ENCODE measurements around the gene STK32C.
A peak's percentile ranks its signal among the peaks of the same experiment; 100 is the strongest.

Gene STK32C

DNA sequence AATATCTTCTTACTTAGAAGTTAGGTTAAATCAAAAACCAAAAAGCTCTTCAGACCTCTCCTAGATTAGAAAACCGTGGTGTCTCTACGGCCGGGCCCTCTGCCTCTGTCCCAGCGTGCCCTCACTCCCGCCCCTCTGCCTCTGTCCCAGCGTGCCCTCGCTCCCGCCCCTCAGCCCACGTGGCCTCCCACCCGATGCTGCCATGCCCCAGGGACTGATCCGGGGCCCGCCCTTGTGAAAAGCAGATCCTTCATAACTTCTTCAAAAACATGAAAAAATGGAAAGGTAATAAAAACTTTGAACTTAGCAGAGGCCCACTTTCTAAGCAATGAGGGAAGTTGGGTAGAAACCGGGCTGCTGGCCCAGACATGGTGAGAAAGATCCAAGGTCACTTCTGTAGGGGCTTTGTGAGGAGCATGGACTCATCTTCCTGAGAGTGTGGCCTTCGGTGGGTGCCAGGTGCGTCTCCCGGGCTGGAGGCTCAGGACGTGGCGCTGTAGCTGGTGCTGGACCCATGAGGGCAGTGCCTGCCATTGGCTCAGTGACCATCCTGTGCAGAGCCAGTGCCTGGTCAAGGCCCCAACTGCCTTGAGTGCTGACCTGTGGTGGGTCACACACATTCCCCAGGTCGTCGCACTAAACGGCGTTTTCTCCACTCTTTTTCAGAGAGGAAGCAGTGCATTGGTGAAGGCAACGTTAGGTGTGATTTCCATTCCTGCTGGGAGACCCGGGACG lies 125.9 kb downstream of the STK32C start:
- no peak for DNase-seq

DNA sequence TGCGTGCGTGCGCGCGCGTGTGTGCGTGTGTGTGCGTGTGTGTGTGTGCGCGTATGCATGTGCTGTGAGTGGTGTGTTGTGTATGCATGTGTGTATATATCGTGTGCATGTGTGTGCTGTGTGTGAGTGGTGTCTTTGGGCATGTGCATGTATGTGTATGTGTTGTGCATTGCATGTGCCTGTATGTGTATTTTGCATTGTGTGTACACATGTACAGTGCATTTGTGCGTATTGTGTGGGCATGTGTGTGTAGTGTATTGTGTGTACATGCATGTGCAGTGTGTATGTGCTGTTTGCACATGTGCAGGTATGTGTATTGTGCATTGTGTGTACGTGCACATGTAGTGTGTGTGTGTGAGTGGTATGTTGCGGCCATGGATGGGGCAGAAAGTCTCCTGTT lies 127.0 kb downstream of the STK32C start:
- no peak for DNase-seq

DNA sequence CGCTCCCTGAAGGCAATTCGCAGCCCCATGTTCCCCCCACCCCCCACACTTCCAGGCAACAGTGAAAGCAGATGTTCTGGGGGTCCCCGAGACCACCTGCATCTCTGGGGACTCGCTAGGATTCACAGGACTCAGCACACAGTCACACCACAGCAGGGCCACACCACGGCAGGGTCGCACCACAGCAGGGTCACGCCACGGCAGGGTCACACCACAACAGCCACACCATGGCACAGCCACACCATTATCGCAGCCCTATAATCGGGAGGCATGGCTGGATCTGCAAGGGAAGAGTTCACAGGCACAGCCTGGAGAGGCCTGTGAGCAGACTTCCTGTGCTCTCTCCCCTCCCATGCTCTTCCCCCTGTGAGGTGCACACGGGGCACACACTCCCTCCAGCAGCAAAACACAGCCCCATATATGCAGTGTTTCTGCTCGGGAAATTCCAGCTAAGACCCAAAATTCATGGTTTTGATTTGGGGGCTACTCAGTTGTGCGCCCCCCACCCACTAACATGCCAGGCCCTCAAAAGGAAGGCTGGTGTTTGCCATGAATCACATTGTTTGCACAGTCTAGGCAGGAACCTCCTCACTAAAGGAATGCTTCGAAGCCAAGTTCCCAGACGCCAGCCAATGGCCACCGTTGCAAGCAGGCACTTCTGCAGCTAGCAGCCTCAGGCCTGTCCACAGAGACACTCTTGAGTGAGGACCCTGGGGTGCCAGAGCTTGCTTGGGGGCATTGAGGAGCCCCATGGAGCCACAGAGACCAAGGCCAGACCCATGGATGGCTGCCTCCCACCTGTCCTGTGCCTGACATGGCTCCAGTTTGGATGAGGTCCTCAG lies 128.0 kb downstream of the STK32C start:
- no peak for DNase-seq

DNA sequence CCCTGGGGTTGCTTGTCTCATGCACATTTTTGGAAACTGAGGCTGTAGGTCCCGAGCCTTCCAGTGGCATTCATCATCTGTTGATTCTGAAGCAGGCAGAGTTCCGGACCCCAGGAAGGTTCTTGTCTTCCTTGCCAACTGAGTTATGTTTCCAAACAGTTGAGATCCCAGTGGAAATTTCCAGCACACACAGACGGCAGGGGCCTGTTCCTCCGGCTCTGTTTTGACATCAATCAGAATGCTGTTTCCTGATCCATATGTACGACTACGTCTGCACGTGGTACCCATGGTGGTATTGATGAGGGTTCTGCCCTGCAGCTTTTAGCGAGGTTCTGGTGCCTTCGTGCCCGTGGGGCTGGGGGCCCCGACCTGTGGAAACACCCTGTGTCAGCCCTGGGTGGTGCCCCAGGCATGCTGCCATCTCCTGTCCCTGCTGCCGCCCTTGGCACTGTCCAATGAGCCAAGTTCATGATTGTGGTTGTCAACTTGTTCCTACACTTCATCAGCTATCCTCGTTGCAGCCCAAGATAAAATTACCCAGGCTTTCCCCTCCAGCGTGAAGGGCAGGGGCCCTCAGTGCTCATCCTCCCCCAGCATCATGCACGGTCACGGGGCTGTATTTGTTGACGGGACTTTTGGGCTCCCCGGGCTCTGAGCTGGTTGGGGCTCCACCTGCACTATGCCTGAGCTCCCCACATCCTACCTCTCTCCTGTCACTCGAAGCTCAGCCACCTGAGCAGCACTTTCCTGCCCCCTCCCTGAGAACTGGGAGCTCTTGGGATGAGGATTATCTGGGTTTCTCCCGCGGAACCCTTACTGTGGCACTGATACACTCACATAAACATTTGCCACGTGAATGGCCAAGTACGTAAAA lies 128.8 kb downstream of the STK32C start:
- no peak for DNase-seq

DNA sequence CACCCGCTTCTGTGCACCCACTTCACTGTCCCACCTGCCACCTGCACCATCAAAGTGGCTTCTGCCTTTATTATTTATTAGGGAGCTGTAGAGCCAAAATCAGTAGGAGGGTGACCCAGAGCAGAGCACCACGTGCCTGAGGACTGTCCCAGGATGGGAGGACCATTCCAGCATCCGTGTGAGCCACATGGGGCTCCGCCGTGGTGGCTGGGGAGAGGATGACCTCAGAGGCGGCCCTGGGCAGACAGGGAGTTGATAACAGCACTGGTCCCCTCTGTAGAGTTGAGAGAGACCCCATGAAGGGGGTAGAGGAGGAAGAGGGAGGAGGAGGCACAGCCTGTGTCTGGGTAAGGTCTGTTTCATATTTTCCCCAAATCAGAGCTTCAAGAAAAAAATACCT lies 129.7 kb downstream of the STK32C start:
- DNase-seq = no peak

DNA sequence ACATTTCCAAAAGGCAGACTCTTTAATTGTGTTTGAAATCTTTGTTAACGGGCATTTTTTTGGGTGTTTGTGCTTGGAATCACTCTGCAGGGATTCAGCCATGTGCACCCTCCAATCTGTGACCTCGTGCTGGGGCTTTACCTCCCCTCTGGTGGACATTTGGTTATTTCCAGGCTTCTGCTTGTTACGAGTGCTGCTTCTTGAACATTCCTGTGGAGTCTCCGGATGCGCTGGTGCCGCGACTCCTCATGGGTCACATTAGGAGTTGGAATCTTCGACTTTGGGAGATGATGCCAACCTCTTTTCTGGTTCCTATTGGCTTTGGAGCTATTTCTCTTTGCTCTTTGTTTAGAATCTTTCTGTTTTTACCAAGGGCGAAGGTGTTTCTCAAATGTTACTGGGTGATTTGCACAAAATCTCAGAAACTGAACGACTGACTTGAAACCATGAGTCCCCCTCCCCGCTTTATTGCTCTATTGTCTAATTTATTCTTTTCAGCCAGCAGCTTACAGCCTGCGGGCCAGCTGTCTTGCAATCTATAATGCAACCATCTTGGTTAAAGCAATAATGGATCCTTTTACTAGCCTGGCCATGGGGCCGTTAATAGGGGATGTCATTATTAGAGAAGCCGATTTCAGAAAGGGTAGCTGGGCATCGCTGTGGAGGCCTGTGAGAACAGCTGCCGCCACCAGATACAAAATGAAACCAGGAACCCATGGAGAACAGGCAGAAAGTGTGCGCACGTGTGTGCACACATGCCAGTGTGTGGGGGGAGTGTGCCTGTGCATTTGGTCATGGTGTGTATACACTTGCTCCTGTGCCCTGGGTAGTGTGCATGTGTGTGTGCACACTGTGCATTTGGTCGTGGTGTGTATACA lies 130.9 kb downstream of the STK32C start:
- no peak for DNase-seq

DNA sequence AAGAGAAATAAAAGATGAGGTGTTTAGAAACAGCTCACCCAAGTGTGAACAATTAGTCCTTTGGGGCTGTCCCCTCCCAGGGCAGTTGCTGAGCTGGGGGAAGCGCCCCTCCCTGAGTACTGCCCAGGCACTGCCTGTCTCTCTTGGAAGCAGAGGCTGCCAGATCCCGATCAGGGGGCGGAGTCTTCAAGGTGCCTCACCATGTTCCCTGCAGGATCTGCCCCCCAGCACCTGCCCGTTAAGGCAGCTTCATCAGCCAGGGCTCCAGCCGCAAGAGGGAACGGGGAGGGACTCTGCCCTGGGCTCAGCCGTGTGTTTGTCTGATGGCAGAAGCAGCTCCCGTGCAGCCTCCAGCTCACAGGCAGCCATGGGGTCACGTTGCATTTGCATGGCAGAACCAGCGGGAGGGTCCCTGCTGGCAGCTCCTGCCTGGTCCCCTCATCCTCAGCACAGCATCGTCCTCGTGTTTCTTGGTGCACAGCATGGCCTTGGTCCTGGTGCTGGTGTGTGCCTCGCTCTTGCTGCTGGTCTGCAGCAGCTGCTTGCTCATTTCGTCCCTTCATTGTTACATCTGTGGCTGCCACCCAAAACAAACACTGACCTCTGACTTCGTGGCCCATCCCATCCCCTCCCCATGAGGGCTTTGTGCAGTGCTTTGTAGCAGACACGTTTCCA lies 131.7 kb downstream of the STK32C start:
- DNase-seq = no peak

DNA sequence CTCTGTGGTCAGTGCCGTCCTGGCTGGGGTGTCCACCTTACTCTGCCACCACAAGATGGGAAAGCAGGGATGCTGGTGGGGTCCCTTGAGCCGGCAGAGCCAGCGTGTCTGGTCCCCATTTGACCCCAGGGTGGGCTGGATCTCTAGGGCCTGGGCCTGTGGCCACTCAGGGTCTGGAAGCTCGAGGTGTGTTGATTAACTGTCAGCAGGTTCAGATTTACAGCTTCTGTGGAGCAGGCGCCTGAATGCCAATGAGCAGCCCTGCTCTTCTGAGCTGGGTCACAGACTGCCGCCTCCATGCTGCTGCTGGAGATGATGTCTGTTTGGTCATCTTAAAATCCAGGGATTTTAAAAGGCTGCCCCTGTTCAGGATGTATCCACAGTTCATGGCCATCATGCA lies 132.3 kb downstream of the STK32C start:
- no peak for DNase-seq

DNA sequence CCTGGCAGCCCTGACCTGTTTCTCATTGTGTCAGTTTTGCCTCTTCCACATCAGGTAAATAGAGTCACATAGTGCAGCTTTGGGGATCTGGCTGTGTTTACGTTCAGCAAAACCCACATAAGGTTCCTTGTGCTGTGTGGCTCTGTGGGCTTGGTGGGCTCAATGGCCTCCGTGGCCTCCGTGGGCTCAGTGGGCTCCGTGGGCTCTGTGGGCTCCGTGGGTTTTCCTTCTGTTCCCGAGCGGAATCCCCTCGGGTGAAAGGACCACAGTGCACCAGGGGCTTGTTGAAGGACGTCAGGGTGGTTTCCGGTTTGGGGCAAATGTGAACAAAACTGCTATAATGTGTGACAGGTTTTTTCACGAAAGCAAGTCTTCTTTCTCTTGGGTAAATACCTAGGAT lies 133.5 kb downstream of the STK32C start:
- DNase-seq = no peak

DNA sequence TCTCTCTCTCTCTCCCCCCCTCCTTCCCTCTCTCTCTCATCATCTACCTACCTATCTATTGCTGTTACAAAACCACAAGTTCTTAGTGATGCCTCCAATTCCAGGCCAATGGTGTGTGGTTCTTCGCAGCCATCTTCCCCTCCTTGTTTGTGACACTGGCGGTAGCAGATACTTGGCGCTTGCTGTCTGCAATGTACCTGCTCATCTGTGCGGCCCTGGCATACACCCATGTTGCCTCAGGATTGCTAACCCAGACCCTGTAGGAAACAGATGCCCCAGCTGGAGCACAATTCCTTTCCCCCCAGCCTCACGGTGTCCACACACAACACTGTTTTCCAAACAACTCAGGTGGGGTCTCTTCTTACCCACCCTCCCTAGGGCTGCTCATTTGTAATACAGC lies 134.6 kb downstream of the STK32C start:
- no peak for DNase-seq

DNA sequence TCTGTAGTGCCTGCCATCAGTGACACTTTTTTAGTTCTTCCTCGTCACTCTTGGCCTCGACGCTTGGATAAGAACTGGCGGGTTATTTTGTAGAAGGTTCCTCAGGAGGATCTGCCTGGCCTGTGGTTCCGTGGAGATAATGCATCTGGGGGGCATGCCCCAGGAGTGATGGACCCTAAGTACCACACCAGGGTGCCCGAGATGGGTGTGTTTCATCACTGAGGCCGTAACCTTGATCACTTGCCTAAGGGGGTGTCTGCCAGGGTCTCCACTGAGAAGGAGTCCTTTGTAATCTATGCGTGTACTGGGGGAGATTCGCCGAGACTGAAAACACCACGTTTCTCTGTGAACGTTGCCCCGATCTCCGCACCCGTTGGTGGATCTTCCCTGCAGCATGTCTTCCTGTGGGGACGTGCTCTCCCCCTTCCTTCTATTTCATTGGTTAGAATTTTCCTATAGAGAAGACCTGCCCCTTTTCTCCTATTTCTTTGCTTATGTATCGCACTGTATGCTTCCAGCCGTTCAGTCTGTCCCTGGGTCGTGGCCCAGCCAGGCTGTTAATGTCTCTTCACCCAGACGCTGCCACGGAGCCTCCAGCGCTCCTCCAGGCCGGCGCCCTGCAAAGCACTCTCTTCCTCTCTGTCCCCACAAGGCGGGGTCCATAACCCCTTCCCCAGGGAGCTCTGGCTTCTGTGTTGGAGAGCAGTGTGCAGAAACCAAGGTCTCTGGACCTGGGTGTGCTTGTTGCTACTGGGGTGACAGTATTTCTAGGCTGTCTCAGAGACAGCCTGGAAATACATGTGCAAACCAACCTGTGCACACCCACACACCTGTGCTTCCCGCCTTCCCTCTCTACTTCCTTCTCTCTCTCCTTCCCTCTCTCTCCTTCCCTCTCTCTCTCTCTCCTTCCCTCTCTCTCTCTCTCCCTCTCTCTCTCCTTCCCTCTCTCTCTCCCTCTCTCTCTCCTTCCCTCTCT lies 135.4 kb downstream of the STK32C start:
- DNase-seq = no peak

DNA sequence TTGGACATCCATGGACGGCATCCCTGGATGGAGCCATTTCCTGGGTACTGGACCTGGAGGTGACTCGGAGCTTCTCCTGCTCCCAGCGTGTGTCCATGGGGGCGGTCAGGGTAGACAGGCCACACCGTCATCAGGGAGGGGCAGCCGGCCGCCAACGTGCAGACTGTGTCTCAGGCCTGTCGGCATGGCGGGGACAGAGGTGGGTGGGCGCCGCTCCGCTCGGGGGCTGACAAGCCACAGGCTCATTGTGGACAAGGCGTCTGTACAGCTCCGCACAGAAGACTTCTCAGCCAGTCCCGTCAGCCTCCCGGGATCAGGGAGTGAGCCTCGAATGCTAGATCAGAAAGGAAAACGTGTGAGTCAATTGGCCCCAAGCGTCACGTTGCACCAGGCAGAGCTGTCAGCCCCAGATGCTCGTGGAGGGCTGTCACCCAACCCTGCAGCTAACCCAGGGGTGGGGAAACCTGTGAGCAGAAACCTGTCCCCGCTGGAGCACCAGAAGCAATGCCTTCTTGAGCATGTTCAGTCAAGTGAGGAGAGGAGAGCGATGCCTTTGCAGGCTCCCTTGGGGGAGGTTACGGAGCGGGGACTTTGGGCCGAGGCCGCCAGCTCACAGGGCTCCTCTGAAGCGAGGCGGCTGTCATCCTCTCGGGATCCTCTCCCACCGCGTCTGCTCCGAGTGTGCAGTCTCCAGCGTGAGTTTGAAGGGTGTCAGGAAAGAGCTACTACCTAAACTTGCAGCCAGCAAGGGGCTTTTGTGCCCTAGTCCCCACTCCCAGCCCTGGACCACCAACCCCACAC lies 137.0 kb downstream of the STK32C start:
- no peak for DNase-seq

DNA sequence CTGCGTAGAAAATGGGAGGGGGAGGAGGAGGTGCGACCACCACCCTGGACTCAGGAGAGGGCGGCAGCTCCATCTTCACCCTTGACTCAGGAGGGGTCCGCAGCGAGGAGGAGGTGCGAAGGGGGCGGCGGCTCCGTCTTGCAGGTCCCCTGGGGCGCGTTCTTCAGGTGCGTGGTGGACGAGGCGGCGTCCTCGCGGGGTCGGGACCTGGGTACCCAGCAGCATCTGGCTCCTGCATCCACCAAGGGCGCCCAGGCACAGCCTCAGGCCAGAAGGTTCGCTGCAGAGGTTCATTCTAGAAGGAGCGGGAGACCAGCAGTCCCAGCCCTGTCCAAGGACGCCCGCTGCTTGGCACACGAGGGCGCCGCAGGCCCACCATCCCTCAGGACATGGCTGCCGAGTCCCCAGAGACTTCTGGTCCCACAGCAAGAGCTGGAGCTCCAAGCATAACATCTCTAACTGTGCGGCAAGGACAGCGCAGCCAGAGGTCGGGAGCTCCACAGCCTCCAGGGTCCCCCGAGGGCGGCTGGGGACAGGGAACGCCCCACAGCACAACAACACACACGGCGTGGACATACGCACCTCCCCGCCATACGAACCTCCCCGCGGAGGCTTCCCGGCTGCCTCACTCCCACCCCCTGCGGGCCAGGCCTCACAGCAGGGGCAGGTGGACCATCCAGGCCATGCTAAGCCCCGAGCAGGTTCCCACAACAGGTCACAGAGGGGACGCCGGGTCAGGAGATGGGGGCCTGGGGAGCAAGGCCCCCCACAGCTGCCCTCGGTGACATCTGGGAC lies 137.8 kb downstream of the STK32C start:
- DNase-seq = peak in 1 of 4 experiments; percentile 9

DNA sequence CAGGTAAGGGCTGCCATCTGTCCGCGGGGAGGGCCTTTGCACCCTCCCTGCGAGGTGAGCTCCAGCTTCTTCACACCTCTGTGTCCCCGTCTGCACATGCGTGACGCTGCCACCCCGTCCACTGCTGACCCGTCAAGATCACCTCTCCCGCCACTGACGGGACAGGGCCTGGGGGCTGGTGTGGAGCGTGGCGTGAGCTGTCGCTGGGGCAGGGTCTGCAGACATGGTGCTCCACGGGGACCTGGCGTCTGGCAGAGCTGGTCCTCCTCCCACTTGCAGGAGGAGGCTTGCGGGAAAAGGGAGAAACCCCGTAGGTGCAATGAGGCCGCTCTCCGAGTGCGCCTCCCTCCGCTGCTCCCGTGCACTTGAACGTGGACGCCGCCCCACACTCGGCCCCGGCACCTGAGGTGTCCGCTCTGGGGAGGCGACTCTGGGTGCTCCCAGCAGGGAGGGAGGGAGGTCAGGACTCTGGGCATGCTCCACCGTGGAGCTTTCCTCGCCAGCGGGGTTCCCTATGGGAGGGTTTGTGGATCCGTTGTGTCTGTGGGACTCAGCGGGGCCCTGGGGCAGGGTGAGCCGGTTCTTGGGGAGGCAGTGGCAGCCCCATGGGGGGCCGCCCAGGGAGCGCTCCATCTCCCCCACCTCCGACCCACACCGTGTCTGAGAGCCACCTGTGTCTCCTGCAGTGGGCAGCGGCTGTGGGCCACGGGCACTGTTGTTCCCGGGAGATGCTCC lies 138.6 kb downstream of the STK32C start:
- no peak for DNase-seq

DNA sequence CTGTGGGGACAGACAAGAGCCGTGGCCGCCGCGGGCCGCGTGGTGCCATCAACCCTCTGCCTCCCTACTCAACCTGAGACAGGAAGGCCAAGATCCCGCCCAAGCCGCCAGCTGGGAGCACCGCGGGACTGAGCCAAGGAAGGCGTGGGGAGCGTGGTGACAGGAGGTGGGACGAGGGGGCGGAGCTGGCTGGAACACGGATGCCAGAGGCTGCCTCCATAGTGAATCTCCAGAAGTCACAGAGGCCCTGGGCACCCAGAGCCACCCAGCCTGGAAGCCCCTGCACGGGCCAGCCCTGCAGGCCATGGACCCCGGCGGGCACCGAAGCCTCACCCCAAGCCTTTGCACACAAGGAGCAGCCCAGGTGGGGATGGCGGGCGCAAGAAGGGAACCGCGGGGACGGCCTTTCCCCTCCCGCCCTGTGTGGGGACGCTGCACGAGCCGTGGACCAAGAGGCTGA lies 139.1 kb downstream of the STK32C start:
- no peak for DNase-seq

DNA sequence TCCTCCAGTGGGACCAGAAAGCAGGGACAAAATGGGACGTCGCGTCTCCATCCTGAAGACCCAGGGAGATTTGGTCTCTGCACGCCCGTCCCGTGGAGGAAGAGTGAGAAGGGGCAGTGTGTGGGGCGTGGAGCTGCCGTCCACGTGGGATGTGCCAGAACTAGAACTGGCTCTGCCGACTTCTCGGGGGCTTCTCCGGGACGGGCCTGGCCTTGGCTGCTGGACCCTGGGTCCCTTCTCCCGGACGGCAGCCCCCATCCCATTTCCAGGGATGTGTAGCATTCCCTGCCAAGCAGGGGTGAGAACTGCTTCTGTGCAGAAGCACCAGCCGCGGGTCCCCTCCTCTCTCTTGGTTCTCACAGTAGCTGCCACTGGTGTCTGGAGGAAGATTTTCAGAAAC lies 139.8 kb downstream of the STK32C start:
- no peak for DNase-seq

DNA sequence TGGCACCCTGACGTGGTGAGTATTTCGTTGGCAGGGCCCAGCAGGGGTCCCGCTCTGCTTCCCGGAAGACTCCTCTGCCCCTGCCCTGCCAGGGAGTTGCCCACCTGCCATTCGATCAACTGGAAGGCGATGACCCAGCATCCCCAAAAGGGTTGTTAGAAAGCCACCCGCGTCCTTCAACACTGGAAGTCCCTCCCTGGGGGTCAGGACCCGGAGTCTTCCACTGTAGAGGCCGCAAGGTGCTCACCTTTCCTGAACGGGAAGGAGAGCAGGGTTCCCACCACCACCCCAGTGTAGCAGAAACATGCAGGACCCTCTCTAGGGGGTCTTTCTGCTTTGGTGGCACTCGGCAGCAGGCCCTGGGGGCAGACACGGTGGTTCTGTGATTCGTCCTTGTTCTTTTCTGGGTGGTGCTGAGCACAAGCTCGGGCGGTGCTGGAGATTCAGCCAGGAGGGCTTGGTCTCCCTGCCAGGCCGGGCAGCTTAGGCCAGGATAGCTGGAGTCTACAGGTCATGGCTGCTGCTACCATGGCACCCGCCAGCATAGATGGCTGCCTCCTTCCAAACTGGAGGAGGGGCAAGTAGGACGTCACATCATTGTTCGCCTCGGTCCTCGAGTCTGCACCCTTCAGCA lies 140.6 kb downstream of the STK32C start:
- no peak for DNase-seq

All from suppressor macrophage (primary cell).